GM19463 (cell line): ENCODE measurements around the gene ELAVL4.
A peak's percentile ranks its signal among the peaks of the same experiment; 100 is the strongest.

Source experiments
- ATAC-seq: cut with Tn5 transposase; IDR thresholded peaks from one replicate; pipeline ENCODE4 v1.9.1; 2021; ENCODE audit warnings: mild to moderate bottlenecking, moderate library complexity; ENCODE audit not compliant: unreplicated experiment

The ELAVL4 gene

GRCh38 chr1:50237056-50237455 is 128.3 kb downstream of the ELAVL4 start:
- no peak for ATAC-seq

DNA sequence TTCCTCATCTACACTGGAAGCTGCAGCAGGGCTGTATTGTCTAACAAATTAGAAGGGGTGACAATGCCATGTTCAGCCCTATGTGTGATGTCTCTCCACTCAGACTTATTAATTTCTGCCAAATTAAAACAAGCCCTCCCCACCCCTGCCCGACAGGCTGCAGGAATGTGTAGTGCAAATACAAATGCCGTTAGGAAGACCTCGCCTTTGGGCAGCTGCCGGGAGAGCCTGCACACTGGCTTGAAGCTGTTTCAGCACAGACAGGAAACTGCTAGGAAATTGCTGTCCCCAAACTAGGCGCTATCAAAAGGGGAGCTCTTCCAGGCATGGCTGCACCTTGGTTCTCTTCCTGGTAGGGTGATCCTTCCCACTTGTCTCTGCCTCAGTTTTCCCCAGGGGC is 135.2 kb downstream of the ELAVL4 start:
- no peak for ATAC-seq

DNA sequence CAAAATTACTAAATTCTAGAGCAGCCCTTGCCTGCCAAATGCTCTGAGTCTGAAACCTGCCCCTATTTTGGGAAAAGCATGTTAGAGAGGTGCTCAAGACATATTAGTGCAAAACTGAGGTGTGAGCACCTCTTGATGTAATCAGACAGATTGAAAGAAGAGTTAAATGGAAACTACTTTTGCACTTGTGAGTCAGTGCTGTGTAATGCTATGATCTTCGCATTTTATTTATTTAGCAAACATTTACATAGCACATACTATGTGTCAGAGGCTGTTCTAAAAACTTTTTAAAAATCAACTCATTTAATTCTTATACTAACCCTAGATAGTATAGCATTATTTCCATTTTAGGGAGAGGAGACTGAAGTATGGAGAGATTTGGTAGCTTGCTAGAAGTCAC is 138.1 kb downstream of the ELAVL4 start:
- no peak for ATAC-seq

DNA sequence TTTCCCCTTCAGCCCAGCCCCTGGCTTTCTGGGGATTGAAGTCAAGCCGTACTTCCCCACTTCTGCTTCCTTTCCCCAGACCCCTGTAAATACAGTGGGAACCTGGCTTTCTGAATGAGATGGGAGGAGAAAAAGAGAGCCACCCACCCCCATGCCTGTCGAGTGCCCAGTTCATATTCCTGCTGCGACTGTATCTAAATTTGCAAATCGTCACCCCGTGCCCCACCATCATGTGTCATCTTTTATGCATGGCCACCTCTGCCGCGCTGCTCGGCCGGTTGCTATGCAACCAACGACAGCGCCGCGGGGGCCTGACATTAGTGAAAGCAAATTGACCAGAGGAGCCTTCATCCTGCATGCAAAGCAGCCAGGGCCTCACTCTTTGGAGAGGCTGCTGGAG is 143.0 kb downstream of the ELAVL4 start:
- peak; percentile 92 for ATAC-seq

DNA sequence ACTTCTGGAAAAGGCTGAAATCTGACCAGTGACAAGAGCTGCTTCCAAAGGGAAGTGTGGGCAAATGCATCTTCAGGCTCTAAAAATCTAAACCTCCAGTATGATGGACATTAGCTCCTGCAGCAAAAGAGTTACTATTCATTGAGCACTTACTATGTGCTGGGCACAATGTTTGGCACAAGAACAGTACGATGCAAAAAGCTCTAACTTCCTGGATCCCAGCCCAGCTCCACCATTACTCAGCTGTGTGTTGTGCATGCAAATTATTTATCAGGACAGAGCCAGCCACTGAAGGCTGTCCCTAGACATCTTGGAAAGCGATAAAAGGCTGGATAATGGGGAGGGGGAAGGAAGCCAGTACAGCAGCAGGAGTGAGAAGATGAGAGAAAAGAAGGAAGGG is 143.5 kb downstream of the ELAVL4 start:
- no peak for ATAC-seq
